ENCODE results near the gene B9D2.

DNA sequence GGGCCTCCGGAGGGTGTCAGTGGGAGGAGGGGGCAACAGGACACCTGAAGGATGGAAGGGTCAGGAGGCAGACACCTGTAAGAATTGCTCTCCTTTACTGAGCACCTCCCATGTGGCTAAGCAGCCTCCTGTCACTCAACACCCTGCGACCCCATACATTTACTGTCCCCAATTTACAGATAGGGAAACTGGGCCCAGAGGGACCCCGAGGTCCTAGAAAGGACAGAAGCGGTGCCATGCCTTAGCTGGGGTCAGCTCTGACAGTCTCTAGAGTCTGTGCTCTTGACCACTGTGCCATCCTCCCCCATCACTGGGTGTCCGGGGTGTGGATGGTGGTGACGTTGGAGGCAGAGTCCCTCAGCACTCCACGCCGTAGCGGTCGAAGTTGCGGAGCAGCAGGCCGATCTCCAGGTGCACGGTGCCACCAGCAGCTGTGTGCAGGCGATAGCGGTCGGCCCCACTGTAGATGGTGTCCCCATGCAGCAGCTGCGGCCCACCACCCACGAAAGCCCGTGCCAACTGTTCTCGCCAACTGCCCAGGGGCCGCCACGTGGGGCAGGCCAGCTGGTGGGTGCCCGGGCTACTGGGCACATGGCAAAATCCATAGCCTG is 9.5 kb downstream of the B9D2 start:
- TF ChIP-seq, protein P1, sequence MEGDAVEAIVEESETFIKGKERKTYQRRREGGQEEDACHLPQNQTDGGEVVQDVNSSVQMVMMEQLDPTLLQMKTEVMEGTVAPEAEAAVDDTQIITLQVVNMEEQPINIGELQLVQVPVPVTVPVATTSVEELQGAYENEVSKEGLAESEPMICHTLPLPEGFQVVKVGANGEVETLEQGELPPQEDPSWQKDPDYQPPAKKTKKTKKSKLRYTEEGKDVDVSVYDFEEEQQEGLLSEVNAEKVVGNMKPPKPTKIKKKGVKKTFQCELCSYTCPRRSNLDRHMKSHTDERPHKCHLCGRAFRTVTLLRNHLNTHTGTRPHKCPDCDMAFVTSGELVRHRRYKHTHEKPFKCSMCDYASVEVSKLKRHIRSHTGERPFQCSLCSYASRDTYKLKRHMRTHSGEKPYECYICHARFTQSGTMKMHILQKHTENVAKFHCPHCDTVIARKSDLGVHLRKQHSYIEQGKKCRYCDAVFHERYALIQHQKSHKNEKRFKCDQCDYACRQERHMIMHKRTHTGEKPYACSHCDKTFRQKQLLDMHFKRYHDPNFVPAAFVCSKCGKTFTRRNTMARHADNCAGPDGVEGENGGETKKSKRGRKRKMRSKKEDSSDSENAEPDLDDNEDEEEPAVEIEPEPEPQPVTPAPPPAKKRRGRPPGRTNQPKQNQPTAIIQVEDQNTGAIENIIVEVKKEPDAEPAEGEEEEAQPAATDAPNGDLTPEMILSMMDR (IDR thresholded peaks at IDR 0.05 in 2 of 3, conservative IDR thresholded peaks at IDR 0.05 in 1 of 3; ENCODE audit: borderline replicate concordance in 1 of 3, insufficient read depth in 1 of 3, low read depth in 2 of 3, low read length in 2 of 3), result no peak
- TF ChIP-seq ELF1 (IDR thresholded peaks at IDR 0.05; ENCODE audit: borderline replicate concordance, low read depth), result no peak
- no peak for TF ChIP-seq POLR2AphosphoS5 (IDR thresholded peaks at IDR 0.05; ENCODE audit: low read depth, low read length)
- no peak for TF ChIP-seq POLR2A (IDR thresholded peaks at IDR 0.05; ENCODE audit: borderline replicate concordance, extremely low read depth, insufficient read depth, insufficient read length)
- no peak for TF ChIP-seq RAD21 (IDR thresholded peaks at IDR 0.05; ENCODE audit: low read depth)
- TF ChIP-seq ZFX (IDR thresholded peaks at IDR 0.05), result no peak
- TF ChIP-seq EZH2 (IDR thresholded peaks at IDR 0.05), result no peak
- TF ChIP-seq CBX3 (IDR thresholded peaks at IDR 0.05; ENCODE audit: low read depth), result no peak
- TF ChIP-seq SP1 (IDR thresholded peaks at IDR 0.05; ENCODE audit: low read depth), result no peak
- TF ChIP-seq YY1 (IDR thresholded peaks at IDR 0.05; ENCODE audit: extremely low read depth, insufficient replicate concordance, low read depth, low read length), result no peak
- no peak for TF ChIP-seq ZNF274 (IDR thresholded peaks at IDR 0.05; ENCODE audit: low read depth, low read length)
- TF ChIP-seq CEBPB (IDR thresholded peaks at IDR 0.05; ENCODE audit: low read depth), result no peak
- no peak for TF ChIP-seq EZH2phosphoT487 (IDR thresholded peaks at IDR 0.05; ENCODE audit: borderline replicate concordance)
